Measurements from ENCODE around the gene CSNK1G2.
A peak's percentile ranks its signal among the peaks of the same experiment; 100 is the strongest.

The CSNK1G2 gene

GRCh38 chr19:2015608-2015950 lies 74.6 kb downstream of the CSNK1G2 start, which contains the start of gene BTBD2:
Gene BTBD2 (minus strand): TSS chr19:2015714. CDS start chr19:2015703, 11 bp downstream.
- DNase-seq (ENCODE audit: low read depth in 3 of 3, low spot score in 1 of 3) = peak in 2 of 3 donors; percentile 27 to 42

- peak in 1 of 3 donors; percentile 29 for DNase-seq (ENCODE audit: low read depth in 3 of 3, low spot score in 1 of 3)
Measured at GRCh38 chr19:2016041-2016807, 75.3 kb downstream of the CSNK1G2 start.

GRCh38 chr19:2018752-2019151 lies 77.8 kb downstream of the CSNK1G2 start:
- no peak for DNase-seq (ENCODE audit: low read depth in 3 of 3, low spot score in 1 of 3)

GRCh38 chr19:2021453-2022140 lies 80.6 kb downstream of the CSNK1G2 start:
- DNase-seq (ENCODE audit: low read depth in 3 of 3, low spot score in 1 of 3) = no peak

- no peak for DNase-seq (ENCODE audit: low read depth in 3 of 3, low spot score in 1 of 3)
Measured at GRCh38 chr19:2022289-2022688, 81.3 kb downstream of the CSNK1G2 start.

GRCh38 chr19:2026770-2027169 lies 85.8 kb downstream of the CSNK1G2 start:
- DNase-seq (ENCODE audit: low read depth in 3 of 3, low spot score in 1 of 3) = no peak

GRCh38 chr19:2027361-2027760 lies 86.4 kb downstream of the CSNK1G2 start:
- no peak for DNase-seq (ENCODE audit: low read depth in 3 of 3, low spot score in 1 of 3)
